ENCODE results near the gene GRK7.

The GRK7 gene

GRCh38 chr3:141804447-141804777 lies 41.2 kb downstream of the GRK7 start:
- no peaks in the 10 kb centered on the region for H3K36me3 ChIP-seq (replicated peaks in 1 of 2; ENCODE audit: control insufficient read depth in 2 of 2, insufficient read depth in 2 of 2, low read length in 2 of 2)
- H2BK15ac ChIP-seq (ENCODE audit: low read length): no peak overlapping the region
- WGBS, 2 donors (ENCODE audit: extremely low coverage in 2 of 2, insufficient read length in 2 of 2, insufficient replicate concordance in 1 of 2): 100% methylated on average over 2 of the region's 2 CpGs; no CpG with 5 or more reads in 1 of the 2 donors

GRCh38 chr3:141804778-141805639 lies 41.8 kb downstream of the GRK7 start:
- H3K27ac ChIP-seq (replicated peaks; ENCODE audit: low read length): no peak overlapping the region

More at GRCh38 chr3:141804447-141804777, 41.2 kb downstream of the GRK7 start:
- no peak overlapping the region for H2BK120ac ChIP-seq (ENCODE audit: low read depth, low read length)
- H3K9me3 ChIP-seq (replicated peaks in 1 of 2; ENCODE audit: control insufficient read depth in 2 of 2, insufficient read depth in 1 of 2, low read depth in 1 of 2, low read length in 2 of 2): peaks cover 0 to 6% of the 10 kb centered on the region in 2 donors
- H3K14ac ChIP-seq (ENCODE audit: low read length): no peak overlapping the region
- H2AK5ac ChIP-seq (ENCODE audit: low read depth, low read length): no peak overlapping the region
- peaks cover 0 to 3% (median 0%) of the 10 kb centered on the region in 3 experiments for H3K27me3 ChIP-seq (ENCODE audit: control insufficient read depth in 3 of 3, insufficient read depth in 3 of 3, low read depth in 1 of 3, low read length in 3 of 3)
- H3K79me1 ChIP-seq (ENCODE audit: low read depth, low read length): peaks cover 2% of the 10 kb centered on the region
- no peak for DNase-seq (ENCODE audit: low spot score)
- H3K4me2 ChIP-seq (ENCODE audit: insufficient read depth, low read length, poor library complexity, severe bottlenecking): no peak overlapping the region
- H3K23ac ChIP-seq (ENCODE audit: low read depth, low read length, poor library complexity): no peak overlapping the region
- H3K4me3 ChIP-seq (ENCODE audit: low read length in 2 of 2): peak overlapping the region in 1 of 2 donors; percentile 71
- no peak overlapping the region for H2BK5ac ChIP-seq (ENCODE audit: low read length)
- no peak overlapping the region for H3K4ac ChIP-seq (ENCODE audit: low read length)
- H4K91ac ChIP-seq (ENCODE audit: low read depth, low read length, poor library complexity): no peak overlapping the region
- H2BK12ac ChIP-seq (ENCODE audit: low read length): no peak overlapping the region
- H4K8ac ChIP-seq (ENCODE audit: low read depth, low read length): no peak overlapping the region
- peaks cover 6% of the 10 kb centered on the region in 2 donors for H3K4me1 ChIP-seq (ENCODE audit: control insufficient read depth in 2 of 2, insufficient read depth in 1 of 2, low read depth in 1 of 2, low read length in 2 of 2)
- peak overlapping the region; percentile 50 for H3K9ac ChIP-seq (ENCODE audit: low read depth, low read length, poor library complexity)
- H3K18ac ChIP-seq (ENCODE audit: low read length): no peak overlapping the region
- H2AFZ ChIP-seq (ENCODE audit: low read length): no peak overlapping the region
- no peak overlapping the region for H3K27ac ChIP-seq (replicated peaks; ENCODE audit: low read length)

GRCh38 chr3:141807277-141808033 lies 44.2 kb downstream of the GRK7 start:
- H3K4me3 ChIP-seq (ENCODE audit: low read length in 2 of 2): no peak overlapping the region
- H3K23ac ChIP-seq (ENCODE audit: low read depth, low read length, poor library complexity): no peak overlapping the region
- no peak overlapping the region for H3K4me2 ChIP-seq (ENCODE audit: insufficient read depth, low read length, poor library complexity, severe bottlenecking)
- no peak overlapping the region for H3K27ac ChIP-seq (replicated peaks; ENCODE audit: low read length)
- no peak overlapping the region for H2BK12ac ChIP-seq (ENCODE audit: low read length)
- H4K91ac ChIP-seq (ENCODE audit: low read depth, low read length, poor library complexity): no peak overlapping the region
- no peaks in the 10 kb centered on the region for H3K36me3 ChIP-seq (replicated peaks in 1 of 2; ENCODE audit: control insufficient read depth in 2 of 2, insufficient read depth in 2 of 2, low read length in 2 of 2)
- H2BK5ac ChIP-seq (ENCODE audit: low read length): no peak overlapping the region
- H3K9ac ChIP-seq (ENCODE audit: low read depth, low read length, poor library complexity): no peak overlapping the region
- no CpG with 5 or more reads among the region's 7 CpGs for WGBS, 2 donors (ENCODE audit: extremely low coverage in 2 of 2, insufficient read length in 2 of 2, insufficient replicate concordance in 1 of 2)
- H3K14ac ChIP-seq (ENCODE audit: low read length): no peak overlapping the region
- no peak overlapping the region for H2BK120ac ChIP-seq (ENCODE audit: low read depth, low read length)
- H2AFZ ChIP-seq (ENCODE audit: low read length): peak overlapping the region; percentile 15
- no peak overlapping the region for H2BK15ac ChIP-seq (ENCODE audit: low read length)
- H4K8ac ChIP-seq (ENCODE audit: low read depth, low read length): no peak overlapping the region
- H3K4me1 ChIP-seq (ENCODE audit: control insufficient read depth in 2 of 2, insufficient read depth in 1 of 2, low read depth in 1 of 2, low read length in 2 of 2): peaks cover 9 to 12% of the 10 kb centered on the region in 2 donors
- H3K27me3 ChIP-seq (ENCODE audit: control insufficient read depth in 3 of 3, insufficient read depth in 3 of 3, low read depth in 1 of 3, low read length in 3 of 3): peaks cover 0 to 3% (median 0%) of the 10 kb centered on the region in 3 experiments
- H3K4ac ChIP-seq (ENCODE audit: low read length): no peak overlapping the region
- H2AK5ac ChIP-seq (ENCODE audit: low read depth, low read length): no peak overlapping the region
- H3K18ac ChIP-seq (ENCODE audit: low read length): peak overlapping the region; percentile 35
- DNase-seq (ENCODE audit: low spot score): no peak
- H3K79me1 ChIP-seq (ENCODE audit: low read depth, low read length): peaks cover 2% of the 10 kb centered on the region
- peaks cover 0 to 6% of the 10 kb centered on the region in 2 donors for H3K9me3 ChIP-seq (replicated peaks in 1 of 2; ENCODE audit: control insufficient read depth in 2 of 2, insufficient read depth in 1 of 2, low read depth in 1 of 2, low read length in 2 of 2)

More at GRCh38 chr3:141804778-141805639, 41.8 kb downstream of the GRK7 start:
- Histone ChIP-seq H2BK120ac (ENCODE audit: low read depth, low read length) (no peak overlapping the region), H2AFZ (ENCODE audit: low read length) (no peak overlapping the region), H3K4ac (ENCODE audit: low read length) (no peak overlapping the region), H2BK5ac (ENCODE audit: low read length) (no peak overlapping the region), H3K4me3 (ENCODE audit: low read length in 2 of 2) (peak overlapping the region in 1 of 2 donors; percentile 71), H3K79me1 (ENCODE audit: low read depth, low read length) (peaks cover 2% of the 10 kb centered on the region), H4K91ac (ENCODE audit: low read depth, low read length, poor library complexity) (no peak overlapping the region), H3K9ac (ENCODE audit: low read depth, low read length, poor library complexity) (no peak overlapping the region), H2BK15ac (ENCODE audit: low read length) (no peak overlapping the region), H3K9me3 (replicated peaks in 1 of 2; ENCODE audit: control insufficient read depth in 2 of 2, insufficient read depth in 1 of 2, low read depth in 1 of 2, low read length in 2 of 2) (peaks cover 0 to 6% of the 10 kb centered on the region in 2 donors), H2AK5ac (ENCODE audit: low read depth, low read length) (no peak overlapping the region), H4K8ac (ENCODE audit: low read depth, low read length) (no peak overlapping the region), H3K18ac (ENCODE audit: low read length) (no peak overlapping the region), H3K36me3 (replicated peaks in 1 of 2; ENCODE audit: control insufficient read depth in 2 of 2, insufficient read depth in 2 of 2, low read length in 2 of 2) (no peaks in the 10 kb centered on the region), H3K14ac (ENCODE audit: low read length) (no peak overlapping the region), H3K27me3 (ENCODE audit: control insufficient read depth in 3 of 3, insufficient read depth in 3 of 3, low read depth in 1 of 3, low read length in 3 of 3) (peaks cover 0 to 3% (median 0%) of the 10 kb centered on the region in 3 experiments), H3K4me2 (ENCODE audit: insufficient read depth, low read length, poor library complexity, severe bottlenecking) (no peak overlapping the region), H3K4me1 (ENCODE audit: control insufficient read depth in 2 of 2, insufficient read depth in 1 of 2, low read depth in 1 of 2, low read length in 2 of 2) (peaks cover 6% of the 10 kb centered on the region in 2 donors), H3K23ac (ENCODE audit: low read depth, low read length, poor library complexity) (no peak overlapping the region), H2BK12ac (ENCODE audit: low read length) (no peak overlapping the region)
- WGBS, 2 donors (ENCODE audit: extremely low coverage in 2 of 2, insufficient read length in 2 of 2, insufficient replicate concordance in 1 of 2): 100% methylated on average over 3 of the region's 18 CpGs
- no peak for DNase-seq (ENCODE audit: low spot score)

GRCh38 chr3:141808586-141808985 lies 45.4 kb downstream of the GRK7 start:
- H2BK5ac ChIP-seq (ENCODE audit: low read length): no peak overlapping the region
- H3K18ac ChIP-seq (ENCODE audit: low read length): no peak overlapping the region
- no peak overlapping the region for H3K9ac ChIP-seq (ENCODE audit: low read depth, low read length, poor library complexity)
- peaks cover 0 to under 1% (median 0%) of the 10 kb centered on the region in 3 experiments for H3K27me3 ChIP-seq (ENCODE audit: control insufficient read depth in 3 of 3, insufficient read depth in 3 of 3, low read depth in 1 of 3, low read length in 3 of 3)
- no peak overlapping the region for H2AFZ ChIP-seq (ENCODE audit: low read length)
- H3K36me3 ChIP-seq (replicated peaks in 1 of 2; ENCODE audit: control insufficient read depth in 2 of 2, insufficient read depth in 2 of 2, low read length in 2 of 2): no peaks in the 10 kb centered on the region
- WGBS, 2 donors (ENCODE audit: extremely low coverage in 2 of 2, insufficient read length in 2 of 2, insufficient replicate concordance in 1 of 2): no CpG with 5 or more reads among the region's 5 CpGs
- no peak overlapping the region for H3K4ac ChIP-seq (ENCODE audit: low read length)
- H3K27ac ChIP-seq (replicated peaks; ENCODE audit: low read length): no peak overlapping the region
- no peak overlapping the region for H2BK120ac ChIP-seq (ENCODE audit: low read depth, low read length)
- no peak overlapping the region for H3K4me2 ChIP-seq (ENCODE audit: insufficient read depth, low read length, poor library complexity, severe bottlenecking)
- H3K9me3 ChIP-seq (replicated peaks in 1 of 2; ENCODE audit: control insufficient read depth in 2 of 2, insufficient read depth in 1 of 2, low read depth in 1 of 2, low read length in 2 of 2): peaks cover 0 to 6% of the 10 kb centered on the region in 2 donors
- H4K91ac ChIP-seq (ENCODE audit: low read depth, low read length, poor library complexity): no peak overlapping the region
- H4K8ac ChIP-seq (ENCODE audit: low read depth, low read length): no peak overlapping the region
- no peak overlapping the region for H3K14ac ChIP-seq (ENCODE audit: low read length)
- H2AK5ac ChIP-seq (ENCODE audit: low read depth, low read length): no peak overlapping the region
- DNase-seq (ENCODE audit: low spot score): no peak
- no peak overlapping the region for H3K4me3 ChIP-seq (ENCODE audit: low read length in 2 of 2)
- peaks cover 2% of the 10 kb centered on the region for H3K79me1 ChIP-seq (ENCODE audit: low read depth, low read length)
- H2BK15ac ChIP-seq (ENCODE audit: low read length): no peak overlapping the region
- H3K23ac ChIP-seq (ENCODE audit: low read depth, low read length, poor library complexity): no peak overlapping the region
- no peak overlapping the region for H2BK12ac ChIP-seq (ENCODE audit: low read length)
- H3K4me1 ChIP-seq (ENCODE audit: control insufficient read depth in 2 of 2, insufficient read depth in 1 of 2, low read depth in 1 of 2, low read length in 2 of 2): peaks cover 12% of the 10 kb centered on the region in 2 donors
